Spleen (tissue), 11 donors: ENCODE results near the gene RNF157. TPM values are rescaled to one million over a fixed set of nuclear protein-coding genes. Genes with fewer than 3 reads are reported as not detected.
"Not testable (repeated sequence)": the region's sequence is repeated elsewhere in the genome, so short reads cannot be mapped to it uniquely, and the experiment has no call there.

Source experiments
- DNase-seq: peaks from one replicate; pipeline ENCODE4 v3.0.0-alpha.2; 2020
- H3K27ac ChIP-seq, 8 donors: fragments of 200-600 bp; sonication (generic) in 7 of 8; 1 replicate in 4 of 8; 2 replicates in 4 of 8; pipeline versions ENCODE4 v1.5.0 to v1.8.0; 2016 to 2021; ENCODE audit warnings: inconsistent platforms in 4 of 8, mild to moderate bottlenecking in 4 of 8, moderate library complexity in 1 of 8
- H3K27me3 ChIP-seq, 7 donors: fragments of 200-600 bp; sonication (generic) in 6 of 7; replicated peaks in 1 of 7; 1 replicate in 4 of 7; 2 replicates in 3 of 7; pipeline versions ENCODE4 v1.5.0 to v1.8.0; 2016 to 2021; ENCODE audit warnings: inconsistent platforms in 3 of 7, mild to moderate bottlenecking in 1 of 7
- H3K36me3 ChIP-seq, 6 donors: fragments of 200-600 bp; sonication (generic) in 5 of 6; 1 replicate in 4 of 6; 2 replicates in 2 of 6; pipeline versions ENCODE4 v1.5.0 to v1.8.0; 2016 to 2021; ENCODE audit warnings: inconsistent platforms in 2 of 6
- H3K4me1 ChIP-seq, 6 donors: fragments of 200-600 bp; sonication (generic) in 5 of 6; 1 replicate in 3 of 6; 2 replicates in 3 of 6; pipeline versions ENCODE4 v1.5.0 to v1.8.0; 2016 to 2021; ENCODE audit warnings: inconsistent platforms in 3 of 6
- H3K4me3 ChIP-seq, 8 donors: fragments of 200-600 bp; sonication (generic) in 7 of 8; 1 replicate in 4 of 8; 2 replicates in 4 of 8; pipeline versions ENCODE4 v1.5.0 to v1.8.0; 2016 to 2021; ENCODE audit warnings: inconsistent platforms in 4 of 8, mild to moderate bottlenecking in 4 of 8, moderate library complexity in 2 of 8
- H3K9me3 ChIP-seq, 8 donors: fragments of 200-600 bp; sonication (generic) in 7 of 8; 1 replicate in 4 of 8; 2 replicates in 4 of 8; pipeline versions ENCODE4 v1.5.0 to v1.8.0; 2016 to 2021; ENCODE audit warnings: inconsistent platforms in 4 of 8
- POLR2A ChIP-seq, 3 donors: fragments of 450-650 bp; IDR thresholded peaks; one replicate each; pipeline ENCODE4 v1.5.1; 2017; ENCODE audit warnings: antibody characterized with exemption in 3 of 3, mild to moderate bottlenecking in 1 of 3
- POLR2AphosphoS5 ChIP-seq, 3 donors: sonication (generic); formaldehyde crosslinking; IDR thresholded peaks; one replicate each; pipeline ENCODE4 v1.5.1; 2017; ENCODE audit warnings: antibody characterized with exemption in 3 of 3
- WGBS, 5 donors: extraction: QIAGEN DNeasy Blood & Tissue Kit in 3 of 5; methylation state at CpG; one replicate each; pipeline versions ENCODE4 v1.1.5 to v1.1.7; 2013 to 2018; 5-methylcytosine and 5-hydroxymethylcytosine counted together
- intact Hi-C: fragments of 100-400 bp; cut with DNase I; formaldehyde crosslinking; loops from one replicate; pipeline ENCODE4 v1.15.0; 2023; ENCODE audit warnings: low total_unique reads
- polyA plus RNA-seq, 3 donors: library from polyadenylated mRNA; stranded (reverse); fragments of 200-250 nt; gene quantifications; one replicate each; pipeline ENCODE4 v1.2.1, GENCODE V29; 2013
- total RNA-seq, 7 donors: library from RNA; depleted of rRNA in 3 of 7; stranded (reverse); fragments of >200 nt in 3 of 7; fragmentation: NEBNext Ultra II Directional in 4 of 7; extraction: Animal tissue kit (Norgen Biotek cat#: 25700) in 4 of 7; gene quantifications; one replicate each; pipeline versions ENCODE4 v1.1.0 to v1.2.1, GENCODE V29; 2016 to 2021
- TF ChIP-seq, protein P1 (sequence below), 11 experiments: fragments of 200-600 bp in 7 of 11; fragments of 450-650 bp in 4 of 11; sonication (generic) in 4 of 11; IDR thresholded peaks in 8 of 11; conservative IDR thresholded peaks in 3 of 11; 1 replicate in 7 of 11; 2 replicates in 4 of 11; pipeline versions ENCODE4 v1.4.0 to v1.8.0; 2016 to 2021; ENCODE audit warnings: antibody characterized with exemption in 11 of 11, inconsistent platforms in 4 of 11, mild to moderate bottlenecking in 1 of 11
- donor health status: healthy with polysubstance abuse.
- donor health status: DM: no; HTN: no; CAD: no; lungs with moderate emphysema.
- donor health status: DM: no; HTN: no; CAD: no.
- donor health status: Bipolar disorder and iron deficiency.
- donor health status: healthy.
- donor health status: DM: no; HTN: no; CAD: no.
- donor health status: DM: yes; HTN: yes; CAD: no.

The RNF157 gene
- total and polyA plus RNA-seq, 10 donors = 0.89 to 13.0 (median 7.6) TPM

DNA sequence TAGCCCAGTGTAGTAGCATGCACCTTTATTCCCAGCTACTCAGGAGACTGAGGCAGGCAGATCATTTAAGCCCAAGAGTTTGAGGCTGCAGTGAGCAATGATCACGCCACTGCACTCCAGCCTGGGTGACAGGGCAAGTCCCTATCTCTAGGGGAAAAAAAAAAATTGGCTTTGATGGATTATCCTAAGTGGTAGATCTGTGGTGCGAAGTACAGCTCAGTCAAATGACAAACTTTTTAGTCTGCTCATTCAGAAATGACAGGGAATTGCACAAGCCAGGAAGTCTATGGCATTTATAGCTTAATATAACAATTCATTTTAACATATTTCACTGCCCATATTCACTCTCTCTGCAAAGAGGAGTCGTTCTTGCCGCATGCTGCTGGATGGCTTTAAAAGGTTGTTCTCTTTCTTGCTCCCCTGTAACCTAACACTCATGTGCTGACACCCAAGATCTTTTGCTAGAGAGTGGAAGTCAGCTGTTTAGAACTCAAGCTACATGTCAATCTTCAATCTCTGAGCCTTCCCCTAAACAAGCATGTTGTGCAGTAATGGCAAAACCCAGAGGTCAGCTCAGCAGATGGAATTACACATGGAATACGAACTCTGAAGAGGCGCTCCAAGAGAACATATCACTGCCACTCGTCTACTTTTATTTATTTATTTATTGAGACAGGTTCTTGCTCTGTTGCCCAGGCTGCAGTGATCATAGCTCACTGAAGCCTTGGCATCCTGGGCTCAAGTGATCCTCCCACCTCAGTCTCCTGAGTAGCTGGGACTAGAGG lies 32.8 kb downstream of the RNF157 start:
- Histone ChIP-seq H3K27ac (peak overlapping the region in 4 of 8 donors; percentile 38 to 59 (median 48)), H3K9me3 (no peaks in the 10 kb centered on the region), H3K36me3 (peaks cover 0 to 5% (median 0%) of the 10 kb centered on the region in 6 donors), H3K27me3 (peaks cover 0 to 2% (median 0%) of the 10 kb centered on the region in 7 donors), H3K4me3 (no peak overlapping the region), H3K4me1 (peaks cover 0 to 33% (median 7%) of the 10 kb centered on the region in 6 donors)
- 85 to 92% (median 91%) methylated on average over 7 of the region's 7 CpGs for WGBS, 5 donors
- intact Hi-C loops = no loop called here
- TF ChIP-seq POLR2AphosphoS5 (IDR thresholded peaks at IDR 0.05) (no peak), POLR2A (IDR thresholded peaks at IDR 0.05) (no peak)
- TF ChIP-seq, protein P1, sequence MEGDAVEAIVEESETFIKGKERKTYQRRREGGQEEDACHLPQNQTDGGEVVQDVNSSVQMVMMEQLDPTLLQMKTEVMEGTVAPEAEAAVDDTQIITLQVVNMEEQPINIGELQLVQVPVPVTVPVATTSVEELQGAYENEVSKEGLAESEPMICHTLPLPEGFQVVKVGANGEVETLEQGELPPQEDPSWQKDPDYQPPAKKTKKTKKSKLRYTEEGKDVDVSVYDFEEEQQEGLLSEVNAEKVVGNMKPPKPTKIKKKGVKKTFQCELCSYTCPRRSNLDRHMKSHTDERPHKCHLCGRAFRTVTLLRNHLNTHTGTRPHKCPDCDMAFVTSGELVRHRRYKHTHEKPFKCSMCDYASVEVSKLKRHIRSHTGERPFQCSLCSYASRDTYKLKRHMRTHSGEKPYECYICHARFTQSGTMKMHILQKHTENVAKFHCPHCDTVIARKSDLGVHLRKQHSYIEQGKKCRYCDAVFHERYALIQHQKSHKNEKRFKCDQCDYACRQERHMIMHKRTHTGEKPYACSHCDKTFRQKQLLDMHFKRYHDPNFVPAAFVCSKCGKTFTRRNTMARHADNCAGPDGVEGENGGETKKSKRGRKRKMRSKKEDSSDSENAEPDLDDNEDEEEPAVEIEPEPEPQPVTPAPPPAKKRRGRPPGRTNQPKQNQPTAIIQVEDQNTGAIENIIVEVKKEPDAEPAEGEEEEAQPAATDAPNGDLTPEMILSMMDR (IDR thresholded peaks at IDR 0.05 in 8 of 11, conservative IDR thresholded peaks at IDR 0.05 in 3 of 11) = no peak
- DNase-seq = no peak

DNA sequence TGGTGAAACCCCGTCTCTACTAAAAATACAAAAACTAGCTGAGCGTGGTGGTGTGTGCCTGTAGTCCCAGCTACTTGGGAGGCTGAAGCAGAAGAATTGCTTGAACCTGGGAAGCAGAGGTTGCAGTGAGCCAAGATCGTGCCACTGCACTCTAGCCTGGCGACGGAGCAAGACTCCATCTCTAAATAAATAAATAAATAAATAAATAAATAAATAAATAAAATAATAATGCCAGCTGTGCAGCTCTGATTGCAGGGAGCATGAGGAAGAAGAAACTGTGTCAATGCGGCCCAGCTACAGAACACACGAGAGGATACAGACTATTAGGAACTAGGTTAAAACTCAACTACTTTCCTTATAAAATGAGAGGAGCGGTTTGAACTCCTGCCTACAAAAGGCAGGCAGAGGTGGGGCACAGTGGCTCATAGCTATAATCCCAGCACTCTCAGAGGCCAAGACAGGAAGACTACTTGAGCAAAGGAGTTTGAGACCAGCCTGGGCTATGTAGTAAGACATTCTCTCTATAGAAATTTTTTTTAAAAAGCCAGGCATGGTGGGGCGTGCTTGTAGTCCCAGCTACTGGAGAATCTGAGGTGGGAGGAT lies 34.6 kb downstream of the RNF157 start:
- intact Hi-C loops, H3K36me3 ChIP-seq, H3K9me3 ChIP-seq, DNase-seq, H3K27me3 ChIP-seq, H3K4me3 ChIP-seq, H3K27ac ChIP-seq: not testable (repeated sequence)
- peaks cover 0 to 33% (median 6%) of the 10 kb centered on the region in 6 donors for H3K4me1 ChIP-seq
- 92 to 97% (median 96%) methylated on average over 9 of the region's 9 CpGs for WGBS, 5 donors

DNA sequence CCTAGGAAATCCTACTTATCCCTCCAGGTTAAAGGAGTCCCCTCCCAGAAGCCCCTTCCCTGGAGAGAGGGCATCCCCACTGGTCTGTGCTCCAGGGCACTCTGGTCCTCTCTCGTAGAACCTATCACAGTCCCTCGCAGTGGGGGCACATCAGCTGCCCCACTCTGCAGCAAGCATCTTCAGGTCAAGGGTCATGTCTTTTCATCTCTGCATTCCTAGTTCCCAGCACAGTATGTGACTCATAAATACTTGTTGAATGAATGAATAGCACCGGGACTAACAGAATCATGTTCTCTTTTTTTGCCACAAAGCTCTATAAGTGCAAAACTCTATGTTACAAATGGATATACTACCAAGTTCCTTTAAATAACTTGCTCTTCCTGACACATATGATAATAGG lies 36.0 kb downstream of the RNF157 start:
- H3K4me1 ChIP-seq = peaks cover 0 to 34% (median 6%) of the 10 kb centered on the region in 6 donors
- TF ChIP-seq POLR2AphosphoS5 (IDR thresholded peaks at IDR 0.05) = no peak
- no peak for TF ChIP-seq POLR2A (IDR thresholded peaks at IDR 0.05)
- TF ChIP-seq, protein P1 (IDR thresholded peaks at IDR 0.05 in 8 of 11, conservative IDR thresholded peaks at IDR 0.05 in 3 of 11) = no peak
- H3K4me3 ChIP-seq = no peak overlapping the region
- H3K36me3 ChIP-seq = no peaks in the 10 kb centered on the region
- 76 to 89% (median 82%) methylated on average over 3 of the region's 3 CpGs for WGBS, 5 donors
- H3K27ac ChIP-seq = no peak overlapping the region
- no peaks in the 10 kb centered on the region for H3K9me3 ChIP-seq
- no peaks in the 10 kb centered on the region for H3K27me3 ChIP-seq
- intact Hi-C loops = no loop called here
- no peak for DNase-seq

DNA sequence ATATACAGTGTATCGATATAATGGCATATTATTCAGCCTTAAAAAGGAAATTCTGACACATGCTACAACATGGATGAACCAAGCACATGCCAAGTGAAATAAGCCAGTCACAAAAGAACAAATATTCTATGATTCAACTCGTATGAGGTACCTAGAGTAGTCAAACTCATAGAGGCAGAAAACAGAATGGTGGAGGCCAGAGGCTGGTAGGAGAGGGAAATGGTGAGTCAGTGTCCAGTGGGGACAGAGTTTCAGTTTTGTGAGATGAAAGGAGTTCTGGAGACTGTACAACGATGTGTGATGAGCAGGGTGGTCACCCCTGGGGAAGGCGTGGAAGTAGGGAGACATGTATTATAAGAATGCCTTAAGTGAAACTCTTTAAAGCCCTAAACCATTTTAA lies 39.9 kb downstream of the RNF157 start:
- no peaks in the 10 kb centered on the region for H3K36me3 ChIP-seq
- no peak overlapping the region for H3K4me3 ChIP-seq
- no peak overlapping the region for H3K27ac ChIP-seq
- H3K4me1 ChIP-seq = peaks cover 0 to 18% (median 0%) of the 10 kb centered on the region in 6 donors
- DNase-seq = no peak
- H3K27me3 ChIP-seq = no peaks in the 10 kb centered on the region
- no peak for TF ChIP-seq POLR2AphosphoS5 (IDR thresholded peaks at IDR 0.05)
- TF ChIP-seq, protein P1 (IDR thresholded peaks at IDR 0.05 in 8 of 11, conservative IDR thresholded peaks at IDR 0.05 in 3 of 11) = no peak
- TF ChIP-seq POLR2A (IDR thresholded peaks at IDR 0.05) = no peak
- intact Hi-C loops = no loop called here
- 76 to 89% (median 89%) methylated on average over 4 of the region's 4 CpGs for WGBS, 5 donors
- no peaks in the 10 kb centered on the region for H3K9me3 ChIP-seq
